Measurements from ENCODE around the gene LCE2B.
A peak's percentile ranks its signal among the peaks of the same experiment; 100 is the strongest.
"Not testable (repeated sequence)": the region's sequence is repeated elsewhere in the genome, so short reads cannot be mapped to it uniquely, and the experiment has no call there.

The LCE2B gene

GRCh38 chr1:152663098-152663497 lies 22.8 kb upstream of the LCE2B start, which contains the start of gene LCE2D:
TSS of gene LCE2D (plus strand) at chr1:152663380. CDS start at chr1:152664106, 726 bp downstream.
- TF ChIP-seq ZNF843 (tag by site-specific recombination; IDR thresholded peaks at IDR 0.05) (no peak), ZNF114 (tag by site-specific recombination; IDR thresholded peaks at IDR 0.05) (no peak), ZNF423 (tag by site-specific recombination; IDR thresholded peaks at IDR 0.05) (no peak), ZNF416 (tag by site-specific recombination; IDR thresholded peaks at IDR 0.05) (no peak), ZNF350 (tag by site-specific recombination; IDR thresholded peaks at IDR 0.05) (no peak), ZNF473 (tag by site-specific recombination; IDR thresholded peaks at IDR 0.05) (no peak), ZNF148 (tag by site-specific recombination; IDR thresholded peaks at IDR 0.05; ENCODE audit: borderline replicate concordance) (no peak), SCRT2 (tag by site-specific recombination; IDR thresholded peaks at IDR 0.05) (no peak), ZNF302 (tag by site-specific recombination; IDR thresholded peaks at IDR 0.05; ENCODE audit: low read depth) (no peak), KLF9 (tag by site-specific recombination; IDR thresholded peaks at IDR 0.05; ENCODE audit: low read depth) (no peak), ZBTB49 (tag by site-specific recombination; IDR thresholded peaks at IDR 0.05; ENCODE audit: low read depth) (no peak), ZNF433 (tag by site-specific recombination; IDR thresholded peaks at IDR 0.05; ENCODE audit: low read depth) (no peak), ZNF311 (tag by site-specific recombination; IDR thresholded peaks at IDR 0.05; ENCODE audit: borderline replicate concordance) (no peak), SP3 (tag by site-specific recombination; IDR thresholded peaks at IDR 0.05) (no peak), ZNF324 (tag by site-specific recombination; IDR thresholded peaks at IDR 0.05) (no peak), ZNF426 (tag by site-specific recombination; IDR thresholded peaks at IDR 0.05) (no peak), ZNF610 (tag by site-specific recombination; IDR thresholded peaks at IDR 0.05; ENCODE audit: borderline replicate concordance) (no peak), AEBP2 (tag by site-specific recombination; IDR thresholded peaks at IDR 0.05; ENCODE audit: borderline replicate concordance) (no peak)
- ChIA-PET POLR2A (no interaction called here), CTCF (interaction anchor here (0.6 to 4.1 kb wide), 4 partner anchors 9 to 473 kb away, joined by 3 to 27 read pairs (median 4); no protein-coding TSS in a partner anchor)
- Histone ChIP-seq H3K4me1 (ENCODE audit: control insufficient read depth, insufficient read depth, low read length) (no peaks in the 10 kb centered on the region), H3K36me3 (ENCODE audit: control insufficient read depth in 2 of 2, insufficient read depth in 1 of 2, low read length in 2 of 2) (no peaks in the 10 kb centered on the region), H3K9me3 (ENCODE audit: control insufficient read depth, insufficient read depth, low read depth, low read length) (no peaks in the 10 kb centered on the region), H3K4me3 (ENCODE audit: low read depth, low read length) (no peak within 1 kb of the TSS), H3K27ac (ENCODE audit: extremely low read depth, low read depth, low read length) (no peak within 1 kb of the TSS)

GRCh38 chr1:152666171-152666570 lies 19.8 kb upstream of the LCE2B start:
- POLR2A ChIA-PET; H3K27ac ChIP-seq (ENCODE audit: extremely low read depth, low read depth, low read length); H3K4me3 ChIP-seq (ENCODE audit: low read depth, low read length); H3K9me3 ChIP-seq (ENCODE audit: control insufficient read depth, insufficient read depth, low read depth, low read length); H3K36me3 ChIP-seq (ENCODE audit: control insufficient read depth in 2 of 2, insufficient read depth in 1 of 2, low read length in 2 of 2); H3K4me1 ChIP-seq (ENCODE audit: control insufficient read depth, insufficient read depth, low read length): not testable (repeated sequence)
- CTCF ChIA-PET: interaction anchor here (4.1 kb wide), 1 partner anchor 12 kb away, joined by 27 read pairs; no protein-coding TSS in a partner anchor
- TF ChIP-seq ZNF146 (tag by site-specific recombination; IDR thresholded peaks at IDR 0.05): peak; percentile 67; the same call in 1 of the 2 replicates
